Ovary (tissue), 9 donors: ENCODE data around the gene KCNN3. TPM values are rescaled to one million over a fixed set of nuclear protein-coding genes. Genes with fewer than 3 reads are reported as not detected.

Source experiments
- DNase-seq, 5 donors: peaks; one replicate each; pipeline ENCODE4 v3.0.0-alpha.2; 2019 to 2020
- H3K27ac ChIP-seq, 2 donors: fragments of 200-600 bp; one replicate each; pipeline versions ENCODE4 v1.5.1 to v1.8.0; 2019 to 2022
- H3K27me3 ChIP-seq: fragments of 200-600 bp; one replicate; pipeline ENCODE4 v1.8.0; 2022
- H3K36me3 ChIP-seq: fragments of 200-600 bp; sonication (generic); one replicate; pipeline ENCODE4 v1.5.1; 2019
- H3K4me1 ChIP-seq: one replicate; pipeline ENCODE4 v1.8.1; 2013; ENCODE audit warnings: mild to moderate bottlenecking, moderate library complexity; ENCODE audit not compliant: insufficient read depth
- H3K4me3 ChIP-seq: fragments of 200-600 bp; sonication (generic); one replicate; pipeline ENCODE4 v1.5.1; 2017
- H3K9me3 ChIP-seq, 2 donors: fragments of 200-600 bp in 1 of 2; sonication (generic) in 1 of 2; one replicate each; pipeline versions ENCODE4 v1.5.1 to v1.8.1; 2013 to 2019; ENCODE audit warnings: mild to moderate bottlenecking in 1 of 2, moderate library complexity in 1 of 2
- EP300 ChIP-seq: sonication (generic); formaldehyde crosslinking; IDR thresholded peaks from one replicate; pipeline ENCODE4 v1.6.1; 2017; ENCODE audit warnings: antibody characterized with exemption
- POLR2A ChIP-seq: fragments of 450-650 bp; IDR thresholded peaks from one replicate; pipeline ENCODE4 v1.6.1; 2017; ENCODE audit warnings: antibody characterized with exemption, mild to moderate bottlenecking, moderate library complexity
- WGBS, 3 donors: extraction: QIAGEN DNeasy Blood & Tissue Kit in 1 of 3; methylation state at CpG; one replicate each; pipeline versions ENCODE4 v1.1.5 to v1.1.7; 2013 to 2017; 5-methylcytosine and 5-hydroxymethylcytosine counted together
- intact Hi-C, 4 donors: fragments of 100-400 bp; cut with DNase I; formaldehyde crosslinking; loops; one replicate each; pipeline versions ENCODE4 v1.11.0 to v1.15.1; 2022 to 2023
- polyA plus RNA-seq, 2 donors: library from polyadenylated mRNA; stranded (reverse); fragments of 200-250 nt in 1 of 2; fragments of 350-450 nt in 1 of 2; fragmentation: Illumina TruSeq in 1 of 2; extraction: RNeasy Lipid Tissue Mini Kit (QIAGEN cat#74804) in 1 of 2; gene quantifications; one replicate each; pipeline ENCODE4 v1.2.3, GENCODE V29; 2013 to 2014
- total RNA-seq, 7 donors: library from RNA; depleted of rRNA in 2 of 7; stranded (reverse); fragments of >200 nt in 2 of 7; fragmentation: NEBNext Ultra II Directional in 3 of 7; extraction: Animal tissue kit (Norgen Biotek cat#: 25700) in 3 of 7; gene quantifications; one replicate each; pipeline versions ENCODE4 v1.1.0 to v1.2.4, GENCODE V29; 2016 to 2023
- TF ChIP-seq, protein P1 (sequence below), 3 donors: fragments of 450-650 bp in 2 of 3; fragments of 200-600 bp in 1 of 3; IDR thresholded peaks; one replicate each; pipeline versions ENCODE4 v1.5.1 to v1.8.0; 2016 to 2022; ENCODE audit warnings: antibody characterized with exemption in 3 of 3, mild to moderate bottlenecking in 1 of 3
- donor health status: DM: no; HTN: no; CAD: no; lungs with moderate emphysema.
- donor health status: DM: no; HTN: no; CAD: no.
- donor health status: Bipolar disorder and iron deficiency.
- donor health status: DM: yes; HTN: yes; CAD: no.
- donor health status: DM: no; HTN: no; CAD: no.
- donor health status: DM: yes; HTN: yes; CAD: no.

Gene KCNN3
- total and polyA plus RNA-seq, 9 donors, result 0.71 to 6.1 (median 1.7) TPM

- H3K4me1 ChIP-seq, result peaks cover 3% of the 10 kb centered on the region
- no peaks in the 10 kb centered on the region for H3K36me3 ChIP-seq
- H3K4me3 ChIP-seq, result no peak overlapping the region
- H3K27me3 ChIP-seq, result no peaks in the 10 kb centered on the region
- H3K9me3 ChIP-seq, result no peaks in the 10 kb centered on the region
- 50 to 59% (median 53%) methylated on average over 5 of the region's 5 CpGs for WGBS, 3 donors
- TF ChIP-seq, protein P1, sequence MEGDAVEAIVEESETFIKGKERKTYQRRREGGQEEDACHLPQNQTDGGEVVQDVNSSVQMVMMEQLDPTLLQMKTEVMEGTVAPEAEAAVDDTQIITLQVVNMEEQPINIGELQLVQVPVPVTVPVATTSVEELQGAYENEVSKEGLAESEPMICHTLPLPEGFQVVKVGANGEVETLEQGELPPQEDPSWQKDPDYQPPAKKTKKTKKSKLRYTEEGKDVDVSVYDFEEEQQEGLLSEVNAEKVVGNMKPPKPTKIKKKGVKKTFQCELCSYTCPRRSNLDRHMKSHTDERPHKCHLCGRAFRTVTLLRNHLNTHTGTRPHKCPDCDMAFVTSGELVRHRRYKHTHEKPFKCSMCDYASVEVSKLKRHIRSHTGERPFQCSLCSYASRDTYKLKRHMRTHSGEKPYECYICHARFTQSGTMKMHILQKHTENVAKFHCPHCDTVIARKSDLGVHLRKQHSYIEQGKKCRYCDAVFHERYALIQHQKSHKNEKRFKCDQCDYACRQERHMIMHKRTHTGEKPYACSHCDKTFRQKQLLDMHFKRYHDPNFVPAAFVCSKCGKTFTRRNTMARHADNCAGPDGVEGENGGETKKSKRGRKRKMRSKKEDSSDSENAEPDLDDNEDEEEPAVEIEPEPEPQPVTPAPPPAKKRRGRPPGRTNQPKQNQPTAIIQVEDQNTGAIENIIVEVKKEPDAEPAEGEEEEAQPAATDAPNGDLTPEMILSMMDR (IDR thresholded peaks at IDR 0.05), result no peak
- TF ChIP-seq POLR2A, result no peak
- TF ChIP-seq EP300, result no peak
- intact Hi-C loops, result no loop called here
- DNase-seq, result peak in 2 of 5 donors; percentile 35 to 63
- H3K27ac ChIP-seq, result no peak overlapping the region
These were observed 124.8 kb downstream of the KCNN3 start for GRCh38 chr1:154745286-154745731.

- WGBS, 3 donors, result 91 to 95% (median 94%) methylated on average over 9 of the region's 9 CpGs
- Histone ChIP-seq H3K9me3 (no peaks in the 10 kb centered on the region), H3K36me3 (no peaks in the 10 kb centered on the region), H3K27ac (no peak overlapping the region), H3K4me3 (no peak overlapping the region), H3K27me3 (no peaks in the 10 kb centered on the region), H3K4me1 (peaks cover 3% of the 10 kb centered on the region)
- TF ChIP-seq EP300, result no peak
- no peak for TF ChIP-seq POLR2A
- TF ChIP-seq, protein P1 (IDR thresholded peaks at IDR 0.05), result no peak
- intact Hi-C loops, result no loop called here
- no peak for DNase-seq
These were observed 125.6 kb downstream of the KCNN3 start for GRCh38 chr1:154744352-154745035.

- Histone ChIP-seq H3K27me3 (no peaks in the 10 kb centered on the region), H3K4me1 (peaks cover 3% of the 10 kb centered on the region), H3K9me3 (no peaks in the 10 kb centered on the region), H3K27ac (no peak overlapping the region), H3K36me3 (no peaks in the 10 kb centered on the region), H3K4me3 (no peak overlapping the region)
- WGBS, 3 donors, result 91 to 94% (median 93%) methylated on average over 9 of the region's 9 CpGs
- no peak for DNase-seq
- intact Hi-C loops, result no loop called here
- TF ChIP-seq POLR2A (no peak), EP300 (no peak)
- TF ChIP-seq, protein P1 (IDR thresholded peaks at IDR 0.05), result no peak
These were observed 126.5 kb downstream of the KCNN3 start for GRCh38 chr1:154743526-154744036.

GRCh38 chr1:154742606-154743005 is 127.5 kb downstream of the KCNN3 start:
- H3K27me3 ChIP-seq, result no peaks in the 10 kb centered on the region
- no peak for TF ChIP-seq EP300
- H3K4me3 ChIP-seq, result no peak overlapping the region
- intact Hi-C loops, result no loop called here
- H3K9me3 ChIP-seq, result no peaks in the 10 kb centered on the region
- 20 to 42% (median 30%) methylated on average over 11 of the region's 11 CpGs for WGBS, 3 donors
- H3K27ac ChIP-seq, result no peak overlapping the region
- no peak for DNase-seq
- no peaks in the 10 kb centered on the region for H3K36me3 ChIP-seq
- peaks cover 3% of the 10 kb centered on the region for H3K4me1 ChIP-seq
